Fibroblast of the aortic adventitia (primary cell): ENCODE data around the gene ENTPD6. TPM values are rescaled to one million over a fixed set of nuclear protein-coding genes. Genes with fewer than 3 reads are reported as not detected.

Experiments
- DNase-seq: peaks from one replicate; pipeline ENCODE4 v3.0.0-alpha.2; 2010; ENCODE audit warnings: low read depth
- H3K4me3 ChIP-seq: 2 replicates; pipeline ENCODE4 v1.5.1; 2011; ENCODE audit warnings: low read depth, mild to moderate bottlenecking, control low read depth, low read length, moderate library complexity
- total RNA-seq: library from RNA; depleted of rRNA; stranded (reverse); fragments of >200 nt; gene quantifications from 2 replicates; pipeline ENCODE4 v1.2.3, GENCODE V29; 2012; ENCODE audit warnings: low replicate concordance
- TF ChIP-seq, protein P1 (sequence below): IDR thresholded peaks from 2 replicates; pipeline ENCODE4 v1.5.1; 2011; ENCODE audit warnings: mild to moderate bottlenecking, low read length, control low read depth, inconsistent platforms; ENCODE audit not compliant: insufficient read depth

The ENTPD6 gene
- total RNA-seq, 1 donor: 40.5 TPM

DNA sequence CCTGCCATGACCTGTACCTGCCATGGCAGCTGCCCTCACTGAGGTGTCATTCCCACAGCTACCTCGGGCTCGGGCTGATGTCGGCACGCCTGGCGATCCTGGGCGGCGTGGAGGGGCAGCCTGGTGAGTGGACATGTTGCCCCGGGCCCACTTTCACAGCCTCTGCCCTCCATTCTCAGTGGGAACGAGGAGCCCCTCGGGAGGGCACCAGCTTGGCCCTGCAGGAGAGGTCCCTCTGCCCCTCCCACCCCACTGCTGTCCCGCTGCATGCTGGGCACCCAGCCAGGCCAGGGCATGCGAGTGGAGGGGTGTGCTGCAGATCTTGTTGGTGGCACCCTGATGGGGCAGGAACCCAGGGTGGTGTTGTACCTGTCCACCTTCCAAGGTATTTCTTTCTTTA lies 23.0 kb downstream of the ENTPD6 start:
- no peak for DNase-seq
- no peak overlapping the region for H3K4me3 ChIP-seq
- TF ChIP-seq, protein P1, sequence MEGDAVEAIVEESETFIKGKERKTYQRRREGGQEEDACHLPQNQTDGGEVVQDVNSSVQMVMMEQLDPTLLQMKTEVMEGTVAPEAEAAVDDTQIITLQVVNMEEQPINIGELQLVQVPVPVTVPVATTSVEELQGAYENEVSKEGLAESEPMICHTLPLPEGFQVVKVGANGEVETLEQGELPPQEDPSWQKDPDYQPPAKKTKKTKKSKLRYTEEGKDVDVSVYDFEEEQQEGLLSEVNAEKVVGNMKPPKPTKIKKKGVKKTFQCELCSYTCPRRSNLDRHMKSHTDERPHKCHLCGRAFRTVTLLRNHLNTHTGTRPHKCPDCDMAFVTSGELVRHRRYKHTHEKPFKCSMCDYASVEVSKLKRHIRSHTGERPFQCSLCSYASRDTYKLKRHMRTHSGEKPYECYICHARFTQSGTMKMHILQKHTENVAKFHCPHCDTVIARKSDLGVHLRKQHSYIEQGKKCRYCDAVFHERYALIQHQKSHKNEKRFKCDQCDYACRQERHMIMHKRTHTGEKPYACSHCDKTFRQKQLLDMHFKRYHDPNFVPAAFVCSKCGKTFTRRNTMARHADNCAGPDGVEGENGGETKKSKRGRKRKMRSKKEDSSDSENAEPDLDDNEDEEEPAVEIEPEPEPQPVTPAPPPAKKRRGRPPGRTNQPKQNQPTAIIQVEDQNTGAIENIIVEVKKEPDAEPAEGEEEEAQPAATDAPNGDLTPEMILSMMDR: no peak

DNA sequence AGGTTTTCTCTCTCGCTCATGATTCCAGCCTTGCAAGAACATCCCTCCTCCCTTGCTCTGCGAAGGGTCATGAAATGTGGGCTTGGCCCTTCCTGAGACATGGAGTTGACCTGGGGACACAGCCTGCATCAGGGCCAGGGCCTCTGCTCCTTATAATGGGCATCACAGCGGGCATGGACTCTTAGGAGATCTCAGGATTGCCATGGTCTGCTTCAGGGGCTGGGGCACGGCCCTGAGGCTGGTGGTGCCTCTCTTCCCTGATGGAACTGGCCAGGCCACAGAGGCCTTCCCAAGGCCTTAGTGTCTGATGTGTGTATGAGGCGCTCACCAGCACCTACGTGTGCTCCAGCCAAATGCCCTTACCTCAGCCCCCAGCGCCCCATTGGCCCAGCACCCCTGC lies 23.9 kb downstream of the ENTPD6 start:
- no peak overlapping the region for H3K4me3 ChIP-seq
- TF ChIP-seq, protein P1: no peak
- DNase-seq: no peak

DNA sequence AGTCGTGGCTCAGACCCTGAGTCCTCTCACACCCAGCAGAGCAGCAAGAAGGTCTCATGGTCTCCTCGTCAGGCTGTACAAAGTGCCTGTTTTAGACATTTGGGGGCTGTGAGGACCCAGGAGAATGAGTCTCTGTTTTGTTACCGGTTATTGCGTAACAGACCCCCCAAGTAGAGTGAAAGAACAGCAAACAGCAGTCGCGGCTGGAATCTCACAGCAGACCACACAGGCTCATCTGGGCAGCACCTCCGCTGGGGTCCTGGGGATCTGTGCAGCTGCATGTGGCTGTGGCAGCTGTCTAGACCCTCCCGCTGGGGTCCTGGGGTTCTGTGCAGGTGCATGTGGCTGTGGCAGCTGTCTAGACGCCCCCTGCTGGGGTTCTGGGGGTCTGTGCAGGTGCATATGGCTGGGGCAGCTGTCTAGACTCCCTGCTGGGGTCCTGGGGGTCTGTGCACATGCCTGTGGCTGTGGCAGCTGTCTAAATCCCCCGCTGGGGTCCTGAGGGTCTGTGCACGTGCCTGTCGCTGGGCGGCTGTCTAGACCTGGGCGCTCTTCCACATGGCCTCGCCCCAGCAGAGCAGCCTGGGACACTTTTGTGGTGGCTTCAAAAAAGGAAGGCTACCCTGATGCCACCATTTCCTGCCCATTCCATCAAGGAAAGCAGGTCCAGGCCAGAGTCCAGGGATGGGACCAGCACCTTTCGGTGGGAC lies 24.7 kb downstream of the ENTPD6 start:
- no peak overlapping the region for H3K4me3 ChIP-seq
- TF ChIP-seq, protein P1: peak; percentile 18
- no peak for DNase-seq

DNA sequence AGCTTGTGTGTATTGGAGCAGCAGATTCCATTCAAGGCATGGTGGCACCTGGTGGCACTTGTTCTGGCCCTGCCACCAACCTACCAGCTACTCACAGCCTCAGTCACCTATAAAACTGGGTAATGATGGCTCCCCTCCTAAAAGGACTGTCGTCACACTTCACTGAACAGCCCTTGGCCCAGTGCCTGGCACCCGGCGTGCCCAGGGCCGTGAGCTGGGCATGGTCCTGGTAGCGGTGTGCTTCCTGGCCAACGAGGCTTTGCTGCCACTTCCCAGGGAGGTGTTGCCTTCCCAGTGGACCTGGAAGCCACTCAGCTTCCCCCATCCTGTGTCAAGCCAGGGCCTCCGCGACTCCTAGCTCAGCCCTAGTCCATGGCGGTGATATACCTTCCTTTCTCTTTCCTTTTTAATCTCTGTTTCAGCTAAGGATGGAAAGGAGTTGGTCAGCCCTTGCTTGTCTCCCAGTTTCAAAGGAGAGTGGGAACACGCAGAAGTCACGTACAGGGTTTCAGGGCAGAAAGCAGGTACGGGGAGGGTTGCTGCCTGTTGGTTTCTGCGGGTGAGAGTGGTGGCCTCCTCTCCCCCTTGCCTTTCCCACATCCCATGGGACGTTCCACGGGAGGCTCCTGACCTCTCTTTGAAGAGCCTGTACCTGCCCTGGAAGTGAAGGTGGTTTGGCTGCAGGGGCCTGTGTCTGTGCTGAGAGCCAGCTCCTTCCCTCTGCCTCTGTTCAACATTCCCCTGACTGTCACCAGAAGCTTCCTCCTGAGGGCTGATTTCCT lies 25.5 kb downstream of the ENTPD6 start:
- DNase-seq: no peak
- no peak overlapping the region for H3K4me3 ChIP-seq
- TF ChIP-seq, protein P1: no peak

DNA sequence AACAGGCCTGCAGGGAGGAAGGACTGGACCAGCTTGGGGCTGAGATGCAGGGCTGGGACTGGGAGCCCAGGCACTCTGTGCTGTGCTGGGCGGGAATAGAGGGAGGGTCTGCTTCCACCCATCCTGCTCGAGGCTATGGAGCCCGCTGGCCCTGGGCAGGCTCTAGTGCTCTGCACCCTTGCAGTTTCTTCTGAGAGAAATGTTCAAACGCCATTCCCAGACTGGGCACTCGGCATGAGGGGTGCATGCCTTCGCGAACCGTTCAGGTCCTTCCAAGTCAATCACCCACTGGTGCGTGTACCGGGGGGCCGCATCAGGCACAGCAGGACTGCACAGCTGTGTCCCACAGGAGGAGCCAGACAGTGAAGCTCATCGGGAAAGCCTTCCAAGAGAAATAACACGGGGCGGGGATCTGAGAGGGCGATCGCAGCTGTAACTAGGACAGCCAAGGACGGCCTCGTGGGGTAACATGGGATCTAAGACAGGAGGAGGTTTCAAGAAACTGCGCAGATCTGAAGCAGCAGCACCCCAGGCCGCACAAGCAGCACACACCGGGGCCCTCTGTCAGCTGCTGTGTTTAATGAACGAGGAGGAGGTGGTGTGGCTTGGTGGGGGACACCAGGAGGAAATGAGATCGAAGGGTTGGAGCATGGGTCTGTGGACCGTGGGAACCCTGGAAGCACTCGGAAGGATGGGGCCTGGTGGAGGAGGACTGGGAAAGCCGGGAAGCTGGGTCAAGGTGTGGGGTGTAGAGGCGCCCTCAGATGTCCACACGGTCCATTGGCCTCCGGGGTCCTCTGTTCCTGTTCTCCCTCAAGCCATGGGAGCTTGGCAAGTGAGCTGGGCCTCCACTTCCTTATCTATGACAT lies 26.3 kb downstream of the ENTPD6 start:
- DNase-seq: no peak
- H3K4me3 ChIP-seq: no peak overlapping the region
- TF ChIP-seq, protein P1: no peak

DNA sequence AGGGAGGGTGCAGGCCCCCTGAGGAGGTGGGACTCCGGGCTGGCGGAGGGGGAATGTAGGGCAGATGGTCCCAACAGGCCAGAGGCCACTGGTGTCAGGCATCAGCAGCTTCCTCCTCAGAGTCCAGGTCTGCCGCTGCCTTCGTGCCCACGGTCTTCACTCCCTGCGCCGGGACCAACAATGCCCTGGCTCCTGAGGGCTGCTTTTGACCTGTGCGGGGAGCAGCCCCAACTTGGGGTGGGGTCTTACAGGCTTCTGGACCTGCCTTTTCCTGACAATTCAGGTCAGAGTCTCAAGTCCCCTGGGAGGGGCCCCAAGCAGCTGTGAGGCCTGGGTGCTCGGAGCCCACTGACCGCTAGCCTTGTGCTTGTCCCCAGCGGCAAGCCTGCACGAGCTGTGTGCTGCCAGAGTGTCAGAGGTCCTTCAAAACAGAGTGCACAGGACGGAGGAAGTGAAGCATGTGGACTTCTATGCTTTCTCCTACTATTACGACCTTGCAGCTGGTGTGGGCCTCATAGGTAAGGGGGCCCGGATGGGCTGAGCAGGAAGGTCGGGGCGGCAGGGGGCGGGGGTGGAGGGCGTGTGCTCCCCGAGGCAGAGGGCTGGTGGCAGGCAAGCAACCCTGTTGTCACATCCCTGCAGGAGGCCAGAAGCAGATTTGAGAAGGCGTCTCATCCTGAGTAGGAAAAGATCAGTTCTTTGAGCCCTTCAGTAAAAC lies 27.1 kb downstream of the ENTPD6 start:
- DNase-seq: no peak
- H3K4me3 ChIP-seq: no peak overlapping the region
- TF ChIP-seq, protein P1: no peak
